PFSK-1 (cell line): Measurements from ENCODE around the gene SPG7.
A peak's percentile ranks its signal among the peaks of the same experiment; 100 is the strongest.

Source experiments
- POLR2AphosphoS5 ChIP-seq: IDR thresholded peaks from 2 replicates; pipeline ENCODE4 v1.6.1; 2012; ENCODE audit warnings: low read depth, mild to moderate bottlenecking, control low read depth, low read length, moderate library complexity
- REST ChIP-seq, 2 experiments: IDR thresholded peaks; 2 replicates each; pipeline versions ENCODE4 v1.6.1 to v1.8.0; 2011 to 2012; ENCODE audit warnings: low read depth in 2 of 2, low read length in 2 of 2, control low read depth in 1 of 2, inconsistent platforms in 1 of 2, mild to moderate bottlenecking in 1 of 2, moderate library complexity in 1 of 2; ENCODE audit not compliant: insufficient read depth in 1 of 2
- TAF1 ChIP-seq: IDR thresholded peaks from 2 replicates; pipeline ENCODE4 v1.6.1; 2012; ENCODE audit warnings: low read length, control low read depth, borderline replicate concordance; ENCODE audit not compliant: insufficient read depth

- TF ChIP-seq TAF1 (no peak), REST (IDR thresholded peaks at IDR 0.05; ENCODE audit: insufficient read depth in 1 of 2, low read depth in 2 of 2, low read length in 2 of 2) (no peak), POLR2AphosphoS5 (peak; percentile 49; the same call in 1 of the 2 replicates)
These were observed 53.8 kb downstream of the SPG7 start for GRCh38 chr16:89561884-89562599.
